ENCODE results near the gene SPAG17. TPM values are rescaled to one million over a fixed set of nuclear protein-coding genes. Genes with fewer than 3 reads are reported as not detected.

SPAG17 gene
- total RNA-seq, 4 donors from 2014 or later: not detected

GRCh38 chr1:118210723-118211110 lies 25.7 kb upstream of the SPAG17 start:
- Histone ChIP-seq H3K36me3 (no peaks in the 10 kb centered on the region), H3K9me3 (no peaks in the 10 kb centered on the region), H3K27me3 (no peaks in the 10 kb centered on the region), H3K27ac (no peak overlapping the region), H3K4me3 (no peak overlapping the region), H3K4me1 (no peaks in the 10 kb centered on the region)
- no peak for DNase-seq
- TF ChIP-seq POLR2A (IDR thresholded peaks at IDR 0.05) (no peak), CTCF (IDR thresholded peaks at IDR 0.05) (no peak)

GRCh38 chr1:118210051-118210722 lies 25.2 kb upstream of the SPAG17 start:
- H3K27me3 ChIP-seq: no peaks in the 10 kb centered on the region
- no peaks in the 10 kb centered on the region for H3K9me3 ChIP-seq
- no peak overlapping the region for H3K4me3 ChIP-seq
- H3K27ac ChIP-seq: no peak overlapping the region
- H3K36me3 ChIP-seq: no peaks in the 10 kb centered on the region
- H3K4me1 ChIP-seq: no peaks in the 10 kb centered on the region
- TF ChIP-seq CTCF (IDR thresholded peaks at IDR 0.05) (no peak), POLR2A (IDR thresholded peaks at IDR 0.05) (no peak)
- DNase-seq: no peak

- Histone ChIP-seq H3K4me1 (no peaks in the 10 kb centered on the region), H3K27ac (no peak overlapping the region), H3K4me3 (no peak overlapping the region), H3K27me3 (no peaks in the 10 kb centered on the region), H3K36me3 (no peaks in the 10 kb centered on the region), H3K9me3 (no peaks in the 10 kb centered on the region)
- TF ChIP-seq CTCF (IDR thresholded peaks at IDR 0.05) (no peak), POLR2A (IDR thresholded peaks at IDR 0.05) (no peak)
- no peak for DNase-seq
These were observed 24.6 kb upstream of the SPAG17 start for GRCh38 chr1:118209648-118210047.

- DNase-seq: no peak
- H3K27me3 ChIP-seq: no peaks in the 10 kb centered on the region
- H3K9me3 ChIP-seq: no peaks in the 10 kb centered on the region
- no peak overlapping the region for H3K27ac ChIP-seq
- no peaks in the 10 kb centered on the region for H3K4me1 ChIP-seq
- H3K36me3 ChIP-seq: no peaks in the 10 kb centered on the region
- H3K4me3 ChIP-seq: no peak overlapping the region
- TF ChIP-seq CTCF (IDR thresholded peaks at IDR 0.05) (no peak), POLR2A (IDR thresholded peaks at IDR 0.05) (no peak)
These were observed 21.9 kb upstream of the SPAG17 start for GRCh38 chr1:118206966-118207365.

- no peaks in the 10 kb centered on the region for H3K36me3 ChIP-seq
- H3K9me3 ChIP-seq: no peaks in the 10 kb centered on the region
- no peak for TF ChIP-seq CTCF (IDR thresholded peaks at IDR 0.05)
- no peak for TF ChIP-seq POLR2A (IDR thresholded peaks at IDR 0.05)
- no peak overlapping the region for H3K27ac ChIP-seq
- DNase-seq: no peak
- H3K27me3 ChIP-seq: no peaks in the 10 kb centered on the region
- no peak overlapping the region for H3K4me3 ChIP-seq
- H3K4me1 ChIP-seq: no peaks in the 10 kb centered on the region
These were observed 19.6 kb upstream of the SPAG17 start for GRCh38 chr1:118204648-118205047.

- H3K4me3 ChIP-seq: no peak overlapping the region
- no peaks in the 10 kb centered on the region for H3K4me1 ChIP-seq
- no peaks in the 10 kb centered on the region for H3K9me3 ChIP-seq
- no peak overlapping the region for H3K27ac ChIP-seq
- no peaks in the 10 kb centered on the region for H3K27me3 ChIP-seq
- no peak for DNase-seq
- no peak for TF ChIP-seq CTCF (IDR thresholded peaks at IDR 0.05)
- no peak for TF ChIP-seq POLR2A (IDR thresholded peaks at IDR 0.05)
- H3K36me3 ChIP-seq: no peaks in the 10 kb centered on the region
These were observed 19.1 kb upstream of the SPAG17 start for GRCh38 chr1:118204105-118204504.

Measured in Peyer's patch (tissue), 4 donors.